Lower leg skin (tissue), 4 donors: ENCODE results near the gene TPM2. TPM values are rescaled to one million over a fixed set of nuclear protein-coding genes. Genes with fewer than 3 reads are reported as not detected.

ENCODE experiments used
- DNase-seq, 2 donors: peaks; one replicate each; pipeline ENCODE4 v3.0.0-alpha.2; 2019; ENCODE audit warnings: low spot score in 2 of 2
- H3K4me3 ChIP-seq: fragments of 200-600 bp; sonication (generic); 2 replicates; pipeline ENCODE4 v1.5.1; 2017; ENCODE audit warnings: mild to moderate bottlenecking, low read depth; ENCODE audit not compliant: poor library complexity, severe bottlenecking
- CTCF ChIP-seq, 3 donors: fragments of 450-650 bp; IDR thresholded peaks; one replicate each; pipeline ENCODE4 v1.5.1; 2016; ENCODE audit warnings: antibody characterized with exemption in 3 of 3, mild to moderate bottlenecking in 3 of 3, moderate library complexity in 2 of 3
- POLR2A ChIP-seq, 2 donors: fragments of 450-650 bp; IDR thresholded peaks; one replicate each; pipeline ENCODE4 v1.6.1; 2016 to 2017; ENCODE audit warnings: antibody characterized with exemption in 2 of 2, mild to moderate bottlenecking in 1 of 2, moderate library complexity in 1 of 2
- WGBS, 2 donors: methylation state at CpG; one replicate each; pipeline ENCODE4 v1.1.5; 2018; 5-methylcytosine and 5-hydroxymethylcytosine counted together
- intact Hi-C: fragments of 100-400 bp; cut with DNase I; formaldehyde crosslinking; loops from one replicate; pipeline ENCODE4 v1.15.0; 2023; ENCODE audit warnings: low total_unique reads
- total RNA-seq, 4 donors: library from RNA; depleted of rRNA; stranded (reverse); fragments of >200 nt; gene quantifications; one replicate each; pipeline ENCODE4 v1.1.0, GENCODE V29; 2016

The TPM2 gene
- total RNA-seq, 4 donors from 2014 or later: 36.3 to 190 (median 68.6) TPM

- no peak overlapping the region for H3K4me3 ChIP-seq
- no peak for TF ChIP-seq POLR2A (IDR thresholded peaks at IDR 0.05)
- no peak for TF ChIP-seq CTCF (IDR thresholded peaks at IDR 0.05)
- DNase-seq: no peak
- WGBS, 2 donors: 87 to 88% methylated on average over 8 of the region's 8 CpGs
- intact Hi-C loops: no loop called here
Measured at GRCh38 chr9:35652829-35653209, 36.9 kb downstream of the TPM2 start.

DNA sequence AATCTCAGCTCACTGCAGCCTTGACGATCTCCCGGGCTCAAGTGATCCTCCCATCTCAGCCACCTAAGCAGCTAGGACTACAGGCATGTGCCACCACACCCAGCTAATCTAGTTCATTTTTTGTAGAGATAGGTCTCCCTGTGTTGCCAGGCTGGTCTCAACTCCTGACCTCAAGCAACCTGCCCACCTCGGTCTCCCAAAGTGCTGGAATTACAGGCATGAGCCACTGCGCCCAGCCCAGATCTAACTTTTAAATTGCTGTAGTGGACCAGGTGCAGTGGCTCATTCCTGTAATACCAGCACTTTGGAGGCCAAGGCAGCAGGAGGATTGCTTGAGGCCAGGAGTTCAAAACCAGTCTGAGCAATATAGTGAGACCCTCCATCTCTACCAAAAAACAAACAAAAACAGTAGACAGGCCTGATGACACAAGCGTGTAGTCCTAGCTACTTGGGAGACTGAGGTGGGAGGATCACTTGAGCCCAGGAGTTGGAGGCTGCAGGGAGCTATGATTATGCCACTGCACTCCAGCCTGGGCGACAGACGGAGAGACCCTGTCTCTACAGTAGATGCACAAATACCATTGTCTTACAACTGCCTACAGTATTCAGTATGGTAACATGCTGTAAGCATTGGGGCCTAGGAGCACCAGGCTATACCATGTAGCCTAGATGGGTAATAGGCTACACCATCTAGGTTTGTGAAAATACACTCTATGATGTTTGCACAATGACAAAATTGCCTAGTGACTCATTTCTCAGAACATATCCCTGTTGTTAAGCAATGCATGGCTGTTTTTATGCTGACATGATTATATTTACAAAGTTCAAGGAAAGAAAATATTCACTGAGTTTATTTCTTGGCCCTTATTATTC, 37.5 kb downstream of the TPM2 start:
- no peak for TF ChIP-seq POLR2A (IDR thresholded peaks at IDR 0.05)
- TF ChIP-seq CTCF (IDR thresholded peaks at IDR 0.05): no peak
- WGBS, 2 donors: 75 to 76% methylated on average over 7 of the region's 7 CpGs
- intact Hi-C loops: no loop called here
- H3K4me3 ChIP-seq: no peak overlapping the region
- DNase-seq: no peak

GRCh38 chr9:35650341-35651158, 39.2 kb downstream of the TPM2 start, which contains the start of gene SIT1:
Gene SIT1, minus strand, starts transcription at chr9:35650931. Its CDS starts 78 bp downstream, at chr9:35650853.
- no peak within 1 kb of the TSS for H3K4me3 ChIP-seq
- WGBS, 2 donors: 68 to 73% methylated on average over 19 to 22 of the region's 22 CpGs
- TF ChIP-seq POLR2A (IDR thresholded peaks at IDR 0.05): no peak
- TF ChIP-seq CTCF (IDR thresholded peaks at IDR 0.05): no peak
- intact Hi-C loops: no loop called here
- DNase-seq: peak in 1 of 2 donors; percentile 82

- no peak overlapping the region for H3K4me3 ChIP-seq
- peak in 1 of 2 donors; percentile 84 for DNase-seq
- intact Hi-C loops: no loop called here
- WGBS, 2 donors: 45 to 60% methylated on average over 11 to 26 of the region's 26 CpGs
- TF ChIP-seq POLR2A (IDR thresholded peaks at IDR 0.05): no peak
- no peak for TF ChIP-seq CTCF (IDR thresholded peaks at IDR 0.05)
Measured at GRCh38 chr9:35649431-35650340, 40.0 kb downstream of the TPM2 start.
